ENCODE data around the gene EIF3L. TPM values are rescaled to one million over a fixed set of nuclear protein-coding genes. Genes with fewer than 3 reads are reported as not detected.

Gene EIF3L
- polyA plus RNA-seq, 1 donor from 2014 or later: 352 TPM

- no peaks in the 10 kb centered on the region for H3K36me3 ChIP-seq (ENCODE audit: insufficient read depth, low read length)
- H3K9me2 ChIP-seq (ENCODE audit: insufficient read depth, low read length): no peaks in the 10 kb centered on the region
- no peaks in the 10 kb centered on the region for H3K27me3 ChIP-seq (ENCODE audit: insufficient read depth, low read depth, low read length)
- no peak overlapping the region for H3K4me3 ChIP-seq (ENCODE audit: low read length)
- H4K20me1 ChIP-seq (ENCODE audit: insufficient read depth): no peaks in the 10 kb centered on the region
- H3K4me2 ChIP-seq (ENCODE audit: low read length): no peak overlapping the region
- H2AFZ ChIP-seq (ENCODE audit: low read depth, low read length): no peak overlapping the region
- no peaks in the 10 kb centered on the region for H3K79me2 ChIP-seq (replicated peaks; ENCODE audit: insufficient read depth, low read length)
- TF ChIP-seq CTCF (IDR thresholded peaks at IDR 0.05; ENCODE audit: poor library complexity, severe bottlenecking): no peak
- no peak for TF ChIP-seq POLR2AphosphoS5 (IDR thresholded peaks at IDR 0.05)
- no peak for TF ChIP-seq RAD21 (conservative IDR thresholded peaks at IDR 0.05)
- no peak for TF ChIP-seq SMC3 (conservative IDR thresholded peaks at IDR 0.05; ENCODE audit: poor library complexity)
- no peak for TF ChIP-seq EZH2 (IDR thresholded peaks at IDR 0.05; ENCODE audit: borderline replicate concordance, insufficient read depth, low read length, poor library complexity, severe bottlenecking)
- no peak for TF ChIP-seq TAF1 (IDR thresholded peaks at IDR 0.05; ENCODE audit: low read depth)
- no peak for TF ChIP-seq REST (IDR thresholded peaks at IDR 0.05; ENCODE audit: borderline replicate concordance)
- no peak for TF ChIP-seq MXI1 (conservative IDR thresholded peaks at IDR 0.05; ENCODE audit: poor library complexity, severe bottlenecking)
- no peak for TF ChIP-seq EP300 (conservative IDR thresholded peaks at IDR 0.05; ENCODE audit: poor library complexity, severe bottlenecking)
- H3K9me3 ChIP-seq (ENCODE audit: low read length): no peaks in the 10 kb centered on the region
- H3F3A ChIP-seq (ENCODE audit: insufficient read depth, low read length, poor library complexity, severe bottlenecking): no peaks in the 10 kb centered on the region
- H3K9ac ChIP-seq (ENCODE audit: low read length): no peak overlapping the region
- no peak overlapping the region for H3K27ac ChIP-seq (ENCODE audit: low read length)
Measured at GRCh38 chr22:37924386-37925065, 75.3 kb downstream of the EIF3L start.

GRCh38 chr22:37925330-37925729, 76.1 kb downstream of the EIF3L start:
- no peaks in the 10 kb centered on the region for H3K36me3 ChIP-seq (ENCODE audit: insufficient read depth, low read length)

More at GRCh38 chr22:37925330-37925729, 76.1 kb downstream of the EIF3L start:
- TF ChIP-seq TAF1 (IDR thresholded peaks at IDR 0.05; ENCODE audit: low read depth) (no peak), MXI1 (conservative IDR thresholded peaks at IDR 0.05; ENCODE audit: poor library complexity, severe bottlenecking) (no peak), EZH2 (IDR thresholded peaks at IDR 0.05; ENCODE audit: borderline replicate concordance, insufficient read depth, low read length, poor library complexity, severe bottlenecking) (no peak), REST (IDR thresholded peaks at IDR 0.05; ENCODE audit: borderline replicate concordance) (no peak), SMC3 (conservative IDR thresholded peaks at IDR 0.05; ENCODE audit: poor library complexity) (no peak), POLR2AphosphoS5 (IDR thresholded peaks at IDR 0.05) (no peak), CTCF (IDR thresholded peaks at IDR 0.05; ENCODE audit: poor library complexity, severe bottlenecking) (no peak)
- H4K20me1 ChIP-seq (ENCODE audit: insufficient read depth): no peaks in the 10 kb centered on the region
- no peak overlapping the region for H3K9ac ChIP-seq (ENCODE audit: low read length)
- H3K9me3 ChIP-seq (ENCODE audit: low read length): no peaks in the 10 kb centered on the region
- no peak overlapping the region for H3K4me3 ChIP-seq (ENCODE audit: low read length)
- no peaks in the 10 kb centered on the region for H3K9me2 ChIP-seq (ENCODE audit: insufficient read depth, low read length)
- no peaks in the 10 kb centered on the region for H3F3A ChIP-seq (ENCODE audit: insufficient read depth, low read length, poor library complexity, severe bottlenecking)
- H3K79me2 ChIP-seq (replicated peaks; ENCODE audit: insufficient read depth, low read length): no peaks in the 10 kb centered on the region
- H2AFZ ChIP-seq (ENCODE audit: low read depth, low read length): no peak overlapping the region
- no peaks in the 10 kb centered on the region for H3K27me3 ChIP-seq (ENCODE audit: insufficient read depth, low read depth, low read length)
- H3K27ac ChIP-seq (ENCODE audit: low read length): no peak overlapping the region
- no peak overlapping the region for H3K4me2 ChIP-seq (ENCODE audit: low read length)
